Endodermal cell (in vitro differentiated cells): ENCODE measurements around the gene AUTS2. TPM values are rescaled to one million over a fixed set of nuclear protein-coding genes. Genes with fewer than 3 reads are reported as not detected.

Experiments used
- DNase-seq: peaks from one replicate; pipeline ENCODE4 v3.0.0-alpha.2; 2017
- H3K27ac ChIP-seq: 2 replicates; pipeline ENCODE4 v1.5.1; 2013; ENCODE audit warnings: mild to moderate bottlenecking, low read depth, low read length, moderate library complexity
- H3K27me3 ChIP-seq: 2 replicates; pipeline ENCODE4 v1.6.1; 2013; ENCODE audit warnings: mild to moderate bottlenecking, low read length, moderate library complexity; ENCODE audit not compliant: insufficient read depth, control insufficient read depth, poor library complexity, severe bottlenecking
- H3K36me3 ChIP-seq: 2 replicates; pipeline ENCODE4 v1.7.0; 2013; ENCODE audit warnings: mild to moderate bottlenecking, low read length, moderate library complexity; ENCODE audit not compliant: control insufficient read depth, insufficient read depth
- H3K4me1 ChIP-seq: one replicate; pipeline ENCODE4 v1.7.0; 2013; ENCODE audit warnings: low read length; ENCODE audit not compliant: control insufficient read depth, insufficient read depth
- H3K4me3 ChIP-seq: 2 replicates; pipeline ENCODE4 v1.5.1; 2013; ENCODE audit warnings: mild to moderate bottlenecking, low read length, moderate library complexity
- H3K9ac ChIP-seq: 2 replicates; pipeline ENCODE4 v1.6.1; 2013; ENCODE audit warnings: mild to moderate bottlenecking, low read length, moderate library complexity; ENCODE audit not compliant: poor library complexity, severe bottlenecking; ENCODE audit errors: extremely low read depth
- H3K9me3 ChIP-seq: 2 replicates; pipeline ENCODE4 v1.6.1; 2013; ENCODE audit warnings: mild to moderate bottlenecking, low read length, moderate library complexity; ENCODE audit not compliant: control insufficient read depth
- H3K27ac Mint-ChIP-seq: 2 replicates; pipeline ENCODE4 v1.8.0; 2020; ENCODE audit warnings: mixed read lengths
- H3K27me3 Mint-ChIP-seq: 2 replicates; pipeline ENCODE4 v1.8.0; 2021; ENCODE audit warnings: mild to moderate bottlenecking, mixed read lengths; ENCODE audit not compliant: insufficient read depth
- H3K36me3 Mint-ChIP-seq: 2 replicates; pipeline ENCODE4 v1.8.0; 2020; ENCODE audit warnings: low read depth, mixed read lengths
- H3K4me1 Mint-ChIP-seq: 2 replicates; pipeline ENCODE4 v1.8.0; 2020; ENCODE audit warnings: mixed read lengths
- H3K4me3 Mint-ChIP-seq: 2 replicates; pipeline ENCODE4 v1.8.0; 2020; ENCODE audit warnings: mild to moderate bottlenecking, moderate library complexity, mixed read lengths
- H3K9me3 Mint-ChIP-seq: 2 replicates; pipeline ENCODE4 v1.8.0; 2020; ENCODE audit warnings: mild to moderate bottlenecking, mixed read lengths
- CTCF ChIP-seq: fragments of 200-600 bp; sonication (generic); conservative IDR thresholded peaks from 2 replicates; pipeline ENCODE4 v1.5.0; 2021; ENCODE audit warnings: antibody characterized with exemption, mild to moderate bottlenecking
- WGBS, 2 experiments: methylation state at CpG; one replicate each; pipeline versions ENCODE4 v1.1.5 to v1.1.7; 2013; ENCODE audit warnings: missing lambda C conversion rate in 2 of 2, mixed read lengths in 1 of 2; ENCODE audit not compliant: insufficient coverage in 1 of 2, insufficient read length in 1 of 2; 5-methylcytosine and 5-hydroxymethylcytosine counted together
- total RNA-seq, 2 donors: library from RNA; stranded (reverse); fragmentation: NEBNext Ultra II Directional in 1 of 2; extraction: Animal tissue kit (Norgen Biotek cat#: 25700) in 1 of 2; gene quantifications; 2 replicates in 1 of 2; 3 replicates in 1 of 2; pipeline ENCODE4 v1.2.1, GENCODE V29; 2021

The AUTS2 gene
- total RNA-seq, 2 donors from 2014 or later = 76.8 to 106 TPM

GRCh38 chr7:70589590-70589989 lies 991.3 kb downstream of the AUTS2 start:
- Histone ChIP-seq H3K27ac (no peak overlapping the region), H3K4me3 (no peak overlapping the region), H3K9ac (no peak overlapping the region), H3K36me3 (no peaks in the 10 kb centered on the region), H3K4me1 (peaks cover 10% of the 10 kb centered on the region), H3K27me3 (peaks cover 14% of the 10 kb centered on the region), H3K9me3 (no peaks in the 10 kb centered on the region)
- Mint-ChIP-seq H3K27ac (no peak overlapping the region), H3K27me3 (peaks cover 35% of the 10 kb centered on the region), H3K36me3 (no peaks in the 10 kb centered on the region), H3K9me3 (no peaks in the 10 kb centered on the region), H3K4me1 (peaks cover 39% of the 10 kb centered on the region), H3K4me3 (no peak overlapping the region)
- DNase-seq = no peak
- WGBS, 2 experiments = 99 to 100% methylated on average over 1 to 2 of the region's 3 CpGs
- TF ChIP-seq CTCF = no peak

- no peak for DNase-seq
- Histone ChIP-seq H3K4me3 (no peak overlapping the region), H3K9me3 (no peaks in the 10 kb centered on the region), H3K27me3 (peaks cover 20% of the 10 kb centered on the region), H3K27ac (no peak overlapping the region), H3K36me3 (no peaks in the 10 kb centered on the region), H3K9ac (no peak overlapping the region), H3K4me1 (peaks cover 7% of the 10 kb centered on the region)
- H3K4me3 Mint-ChIP-seq = no peak overlapping the region
- WGBS, 2 experiments = 83 to 92% methylated on average over 6 to 11 of the region's 11 CpGs
- H3K27me3 Mint-ChIP-seq = peaks cover 42% of the 10 kb centered on the region
- TF ChIP-seq CTCF = no peak
- H3K4me1 Mint-ChIP-seq = peaks cover 35% of the 10 kb centered on the region
- no peak overlapping the region for H3K27ac Mint-ChIP-seq
- H3K9me3 Mint-ChIP-seq = no peaks in the 10 kb centered on the region
- no peaks in the 10 kb centered on the region for H3K36me3 Mint-ChIP-seq
These were observed 992.0 kb downstream of the AUTS2 start for GRCh38 chr7:70590126-70590854.

DNA sequence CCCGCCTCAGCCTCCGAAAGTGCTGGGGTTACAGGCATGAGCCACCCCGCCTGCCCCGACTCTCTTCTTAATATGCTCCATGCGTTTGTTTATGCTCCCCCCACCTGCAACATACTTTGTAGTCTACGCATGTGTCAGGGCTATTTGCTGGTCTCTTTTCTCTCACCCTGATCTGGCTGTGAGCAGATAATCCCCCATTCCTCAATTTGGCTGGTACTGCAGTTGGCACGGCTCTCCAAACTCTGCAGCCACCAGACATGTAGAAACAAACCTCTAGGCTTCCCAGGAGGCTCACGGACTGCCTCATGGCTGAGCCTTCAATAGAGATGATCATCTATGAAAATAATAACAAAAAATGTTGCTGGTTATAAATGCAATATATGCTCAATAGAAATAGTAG lies 993.4 kb downstream of the AUTS2 start:
- peaks cover 39% of the 10 kb centered on the region for H3K4me1 Mint-ChIP-seq
- H3K9me3 Mint-ChIP-seq = no peaks in the 10 kb centered on the region
- H3K4me1 ChIP-seq = peaks cover 7% of the 10 kb centered on the region

More for the DNA sequence above, 993.4 kb downstream of the AUTS2 start:
- H3K4me3 ChIP-seq = no peak overlapping the region
- TF ChIP-seq CTCF = no peak
- H3K27me3 ChIP-seq = peaks cover 31% of the 10 kb centered on the region
- Mint-ChIP-seq H3K4me3 (no peak overlapping the region), H3K27ac (no peak overlapping the region), H3K27me3 (peaks cover 50% of the 10 kb centered on the region), H3K36me3 (no peaks in the 10 kb centered on the region)
- H3K27ac ChIP-seq = no peak overlapping the region
- H3K9ac ChIP-seq = no peak overlapping the region
- no peak for DNase-seq
- WGBS, 2 experiments = 88 to 94% methylated on average over 7 to 8 of the region's 8 CpGs
- no peaks in the 10 kb centered on the region for H3K9me3 ChIP-seq
- H3K36me3 ChIP-seq = no peaks in the 10 kb centered on the region
